ENCODE data around the gene MUC4. TPM values are rescaled to one million over a fixed set of nuclear protein-coding genes. Genes with fewer than 3 reads are reported as not detected.

Gene MUC4
- polyA plus RNA-seq, 1 of the 3 experiments (the other 2 are of a cell fraction) = 0.07 TPM

DNA sequence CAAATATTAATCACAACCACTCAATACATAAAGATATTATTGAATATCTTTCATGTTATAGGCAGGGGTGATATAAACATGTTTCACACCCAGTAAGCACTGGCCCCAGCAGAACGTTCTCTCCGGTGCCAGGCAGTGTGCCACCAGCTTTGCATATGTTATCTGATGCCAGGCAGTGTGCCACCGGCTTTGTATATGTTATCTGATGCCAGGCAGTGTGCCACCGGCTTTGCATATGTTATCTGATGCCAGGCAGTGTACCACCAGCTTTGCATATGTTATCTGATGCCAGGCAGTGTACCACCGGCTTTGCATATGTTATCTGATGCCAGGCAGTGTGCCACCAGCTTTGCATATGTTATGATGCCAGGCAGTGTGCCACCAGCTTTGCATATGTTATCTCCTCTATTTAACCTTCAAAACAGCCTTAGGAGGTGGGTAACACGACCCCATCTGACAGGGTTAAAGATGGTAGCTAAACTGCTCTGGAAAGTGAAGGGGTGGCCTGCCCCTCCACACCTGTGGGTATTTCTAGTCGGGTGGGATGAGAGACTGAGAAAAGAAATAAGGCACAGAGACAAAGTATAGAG, 84.0 kb downstream of the MUC4 start:
- no peaks in the 10 kb centered on the region for H3F3A ChIP-seq (replicated peaks; ENCODE audit: insufficient read depth)
- peaks cover 0 to 14% of the 10 kb centered on the region in 2 experiments; a peak in 1 of 4 replicates for H3K4me1 ChIP-seq (ENCODE audit: control insufficient read depth in 1 of 2, insufficient read depth in 2 of 2, low read depth in 1 of 2, low read length in 1 of 2)
- no peaks in the 10 kb centered on the region; the same call in 1 of the 2 replicates for H3K27me3 ChIP-seq (ENCODE audit: insufficient read depth)
- H4K20me1 ChIP-seq (ENCODE audit: insufficient read depth) = no peaks in the 10 kb centered on the region
- H3K79me2 ChIP-seq (ENCODE audit: insufficient read depth) = no peaks in the 10 kb centered on the region
- no peaks in the 10 kb centered on the region for H3K36me3 ChIP-seq (replicated peaks in 1 of 2; ENCODE audit: control insufficient read depth in 1 of 2, insufficient read depth in 2 of 2, low read length in 1 of 2)
- ChIA-PET POLR2A (no interaction called here), CTCF (interaction anchor here (1.4 to 2.7 kb wide), 3 partner anchors 18 to 123 kb away, joined by 5 to 11 read pairs (median 10); no protein-coding TSS in a partner anchor)
- DNase-seq = no peak
- no peak overlapping the region for H2AFZ ChIP-seq (ENCODE audit: low read depth)
- no peaks in the 10 kb centered on the region for H3K9me2 ChIP-seq
- H3K9me3 ChIP-seq = no peaks in the 10 kb centered on the region
- H3K4me3 ChIP-seq (ENCODE audit: low read depth in 2 of 2, low read length in 1 of 2) = no peak overlapping the region
- H3K27ac ChIP-seq (ENCODE audit: low read depth in 2 of 2, low read length in 1 of 2) = no peak overlapping the region; a peak in 1 of 4 replicates
- H3K9ac ChIP-seq = no peak overlapping the region
- WGBS (ENCODE audit: low lambda C conversion rate) = 32% methylated on average over 7 of the region's 7 CpGs
- H3K4me2 ChIP-seq = no peak overlapping the region
- no peak for TF ChIP-seq SMC3 (IDR thresholded peaks at IDR 0.05; ENCODE audit: low read depth, low read length)
- TF ChIP-seq, protein P1, sequence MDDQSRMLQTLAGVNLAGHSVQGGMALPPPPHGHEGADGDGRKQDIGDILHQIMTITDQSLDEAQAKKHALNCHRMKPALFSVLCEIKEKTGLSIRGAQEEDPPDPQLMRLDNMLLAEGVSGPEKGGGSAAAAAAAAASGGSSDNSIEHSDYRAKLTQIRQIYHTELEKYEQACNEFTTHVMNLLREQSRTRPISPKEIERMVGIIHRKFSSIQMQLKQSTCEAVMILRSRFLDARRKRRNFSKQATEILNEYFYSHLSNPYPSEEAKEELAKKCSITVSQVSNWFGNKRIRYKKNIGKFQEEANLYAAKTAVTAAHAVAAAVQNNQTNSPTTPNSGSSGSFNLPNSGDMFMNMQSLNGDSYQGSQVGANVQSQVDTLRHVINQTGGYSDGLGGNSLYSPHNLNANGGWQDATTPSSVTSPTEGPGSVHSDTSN (IDR thresholded peaks at IDR 0.05) = no peak
- TF ChIP-seq TCF12 (IDR thresholded peaks at IDR 0.05) = no peak
- TF ChIP-seq SIN3A (IDR thresholded peaks at IDR 0.05; ENCODE audit: borderline replicate concordance, low read depth, low read length) = no peak
- no peak for TF ChIP-seq MEF2A (IDR thresholded peaks at IDR 0.05; ENCODE audit: borderline replicate concordance, low read depth)
- no peak for TF ChIP-seq RXRA (IDR thresholded peaks at IDR 0.05; ENCODE audit: borderline replicate concordance, low read depth)
- peak; percentile 40; the same call in 1 of the 2 replicates for TF ChIP-seq RCOR1 (IDR thresholded peaks at IDR 0.05; ENCODE audit: low read length)
- no peak for TF ChIP-seq JUND (IDR thresholded peaks at IDR 0.05)
- no peak for TF ChIP-seq EZH2phosphoT487 (IDR thresholded peaks at IDR 0.05; ENCODE audit: borderline replicate concordance, low read depth)
- peak; percentile 67; the same call in 1 of the 2 replicates for TF ChIP-seq MXI1 (IDR thresholded peaks at IDR 0.05; ENCODE audit: low read depth, low read length)
- TF ChIP-seq EP300 (IDR thresholded peaks at IDR 0.05; ENCODE audit: borderline replicate concordance in 1 of 2, low read depth in 1 of 2, low read length in 1 of 2) = peak in 1 of 2 experiments; percentile 56; a peak in 1 of 4 replicates
- TF ChIP-seq, protein P2, sequence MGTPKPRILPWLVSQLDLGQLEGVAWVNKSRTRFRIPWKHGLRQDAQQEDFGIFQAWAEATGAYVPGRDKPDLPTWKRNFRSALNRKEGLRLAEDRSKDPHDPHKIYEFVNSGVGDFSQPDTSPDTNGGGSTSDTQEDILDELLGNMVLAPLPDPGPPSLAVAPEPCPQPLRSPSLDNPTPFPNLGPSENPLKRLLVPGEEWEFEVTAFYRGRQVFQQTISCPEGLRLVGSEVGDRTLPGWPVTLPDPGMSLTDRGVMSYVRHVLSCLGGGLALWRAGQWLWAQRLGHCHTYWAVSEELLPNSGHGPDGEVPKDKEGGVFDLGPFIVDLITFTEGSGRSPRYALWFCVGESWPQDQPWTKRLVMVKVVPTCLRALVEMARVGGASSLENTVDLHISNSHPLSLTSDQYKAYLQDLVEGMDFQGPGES (IDR thresholded peaks at IDR 0.05; ENCODE audit: low read depth, low read length) = no peak
- peak; percentile 58 for TF ChIP-seq CHD2 (IDR thresholded peaks at IDR 0.05; ENCODE audit: low read length, partially characterized antibody)
- peak; percentile 52; the same call in 1 of the 2 replicates for TF ChIP-seq FOXJ3 (CRISPR knock-in tag; IDR thresholded peaks at IDR 0.05)
- TF ChIP-seq RAD21 (IDR thresholded peaks at IDR 0.05; ENCODE audit: low read length) = no peak
- no peak for TF ChIP-seq RFX5 (IDR thresholded peaks at IDR 0.05; ENCODE audit: low read length)
- TF ChIP-seq NRF1 (IDR thresholded peaks at IDR 0.05; ENCODE audit: low read depth, low read length) = no peak
- TF ChIP-seq GATA2 (CRISPR knock-in tag; IDR thresholded peaks at IDR 0.05) = peak; percentile 100
- TF ChIP-seq, protein P3, sequence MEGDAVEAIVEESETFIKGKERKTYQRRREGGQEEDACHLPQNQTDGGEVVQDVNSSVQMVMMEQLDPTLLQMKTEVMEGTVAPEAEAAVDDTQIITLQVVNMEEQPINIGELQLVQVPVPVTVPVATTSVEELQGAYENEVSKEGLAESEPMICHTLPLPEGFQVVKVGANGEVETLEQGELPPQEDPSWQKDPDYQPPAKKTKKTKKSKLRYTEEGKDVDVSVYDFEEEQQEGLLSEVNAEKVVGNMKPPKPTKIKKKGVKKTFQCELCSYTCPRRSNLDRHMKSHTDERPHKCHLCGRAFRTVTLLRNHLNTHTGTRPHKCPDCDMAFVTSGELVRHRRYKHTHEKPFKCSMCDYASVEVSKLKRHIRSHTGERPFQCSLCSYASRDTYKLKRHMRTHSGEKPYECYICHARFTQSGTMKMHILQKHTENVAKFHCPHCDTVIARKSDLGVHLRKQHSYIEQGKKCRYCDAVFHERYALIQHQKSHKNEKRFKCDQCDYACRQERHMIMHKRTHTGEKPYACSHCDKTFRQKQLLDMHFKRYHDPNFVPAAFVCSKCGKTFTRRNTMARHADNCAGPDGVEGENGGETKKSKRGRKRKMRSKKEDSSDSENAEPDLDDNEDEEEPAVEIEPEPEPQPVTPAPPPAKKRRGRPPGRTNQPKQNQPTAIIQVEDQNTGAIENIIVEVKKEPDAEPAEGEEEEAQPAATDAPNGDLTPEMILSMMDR (IDR thresholded peaks at IDR 0.05) = no peak
- no peak for TF ChIP-seq YY1 (IDR thresholded peaks at IDR 0.05; ENCODE audit: low read depth)
- TF ChIP-seq GABPA (IDR thresholded peaks at IDR 0.05; ENCODE audit: low read depth) = no peak
- TF ChIP-seq, protein P4, sequence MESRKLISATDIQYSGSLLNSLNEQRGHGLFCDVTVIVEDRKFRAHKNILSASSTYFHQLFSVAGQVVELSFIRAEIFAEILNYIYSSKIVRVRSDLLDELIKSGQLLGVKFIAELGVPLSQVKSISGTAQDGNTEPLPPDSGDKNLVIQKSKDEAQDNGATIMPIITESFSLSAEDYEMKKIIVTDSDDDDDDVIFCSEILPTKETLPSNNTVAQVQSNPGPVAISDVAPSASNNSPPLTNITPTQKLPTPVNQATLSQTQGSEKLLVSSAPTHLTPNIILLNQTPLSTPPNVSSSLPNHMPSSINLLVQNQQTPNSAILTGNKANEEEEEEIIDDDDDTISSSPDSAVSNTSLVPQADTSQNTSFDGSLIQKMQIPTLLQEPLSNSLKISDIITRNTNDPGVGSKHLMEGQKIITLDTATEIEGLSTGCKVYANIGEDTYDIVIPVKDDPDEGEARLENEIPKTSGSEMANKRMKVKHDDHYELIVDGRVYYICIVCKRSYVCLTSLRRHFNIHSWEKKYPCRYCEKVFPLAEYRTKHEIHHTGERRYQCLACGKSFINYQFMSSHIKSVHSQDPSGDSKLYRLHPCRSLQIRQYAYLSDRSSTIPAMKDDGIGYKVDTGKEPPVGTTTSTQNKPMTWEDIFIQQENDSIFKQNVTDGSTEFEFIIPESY (IDR thresholded peaks at IDR 0.05; ENCODE audit: borderline replicate concordance, low read depth) = no peak
- no peak for TF ChIP-seq FOXM1 (IDR thresholded peaks at IDR 0.05; ENCODE audit: low read depth)
- TF ChIP-seq ELF1 (IDR thresholded peaks at IDR 0.05) = no peak
- no peak for TF ChIP-seq POLR2AphosphoS5 (IDR thresholded peaks at IDR 0.05; ENCODE audit: low read depth, low read length)
- no peak for TF ChIP-seq TAF1 (IDR thresholded peaks at IDR 0.05; ENCODE audit: borderline replicate concordance, low read depth, low read length)
- TF ChIP-seq, protein P5, sequence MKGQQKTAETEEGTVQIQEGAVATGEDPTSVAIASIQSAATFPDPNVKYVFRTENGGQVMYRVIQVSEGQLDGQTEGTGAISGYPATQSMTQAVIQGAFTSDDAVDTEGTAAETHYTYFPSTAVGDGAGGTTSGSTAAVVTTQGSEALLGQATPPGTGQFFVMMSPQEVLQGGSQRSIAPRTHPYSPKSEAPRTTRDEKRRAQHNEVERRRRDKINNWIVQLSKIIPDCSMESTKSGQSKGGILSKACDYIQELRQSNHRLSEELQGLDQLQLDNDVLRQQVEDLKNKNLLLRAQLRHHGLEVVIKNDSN (IDR thresholded peaks at IDR 0.05; ENCODE audit: borderline replicate concordance, low read depth) = no peak
- TF ChIP-seq TEAD4 (IDR thresholded peaks at IDR 0.05; ENCODE audit: borderline replicate concordance, insufficient read depth) = no peak
